CD4-positive, alpha-beta T cell (primary cell): ENCODE results near the gene KMT5C. TPM values are rescaled to one million over a fixed set of nuclear protein-coding genes. Genes with fewer than 3 reads are reported as not detected.

Experiments
- ATAC-seq: fragments of 200-7000 bp; cut with Tn5 transposase; one replicate; pipeline ENCODE4 v1.10.0; 2022; ENCODE audit warnings: mild to moderate bottlenecking; ENCODE audit not compliant: poor library complexity
- CTCF ChIA-PET: fragments of 350-600 bp; sonication (Branson Sonifier 250); formaldehyde crosslinking; loops from one replicate; lab custom pipeline; 2021; ENCODE audit warnings: antibody characterized with exemption, inconsistent platforms; lab: Charles Lee
- POLR2A ChIA-PET: fragments of 350-600 bp; sonication (Branson Sonifier 250); formaldehyde crosslinking; loops from one replicate; lab custom pipeline; 2021; ENCODE audit warnings: antibody characterized with exemption, inconsistent platforms; lab: Charles Lee
- DNase-seq, 14 experiments: peaks; one replicate each; pipeline ENCODE4 v3.0.0-alpha.2; 2013 to 2020; ENCODE audit warnings: mixed read lengths in 2 of 14
- H3K27ac ChIP-seq, 2 donors: one replicate each; pipeline versions ENCODE4 v1.5.1 to v1.7.0; 2013; ENCODE audit warnings: low read length in 2 of 2, low read depth in 1 of 2, mild to moderate bottlenecking in 1 of 2
- H3K27me3 ChIP-seq, 2 experiments: 1 replicate in 1 of 2; 2 replicates in 1 of 2; pipeline versions ENCODE4 v1.6.1 to v1.7.0; 2013; ENCODE audit warnings: low read length in 2 of 2, control low read depth in 1 of 2, mild to moderate bottlenecking in 1 of 2, moderate library complexity in 1 of 2; ENCODE audit not compliant: insufficient read depth in 2 of 2, control insufficient read depth in 1 of 2
- H3K36me3 ChIP-seq: one replicate; pipeline ENCODE4 v1.6.1; 2013; ENCODE audit warnings: low read length, control low read depth; ENCODE audit not compliant: insufficient read depth
- H3K4me1 ChIP-seq: one replicate; pipeline ENCODE4 v1.6.1; 2013; ENCODE audit warnings: low read length, control low read depth; ENCODE audit not compliant: insufficient read depth
- H3K4me3 ChIP-seq: one replicate; pipeline ENCODE4 v1.5.1; 2013; ENCODE audit warnings: mild to moderate bottlenecking, low read length, moderate library complexity
- H3K9me3 ChIP-seq, 2 experiments: 1 replicate in 1 of 2; 2 replicates in 1 of 2; pipeline versions ENCODE4 v1.6.1 to v1.7.0; 2013; ENCODE audit warnings: low read length in 2 of 2, mild to moderate bottlenecking in 2 of 2, control low read depth in 1 of 2, moderate library complexity in 1 of 2; ENCODE audit not compliant: control insufficient read depth in 1 of 2, insufficient read depth in 1 of 2
- H3K27ac Mint-ChIP-seq: one replicate; pipeline ENCODE4 v1.8.0; 2020; ENCODE audit warnings: mixed read lengths
- H3K27me3 Mint-ChIP-seq: one replicate; pipeline ENCODE4 v1.8.0; 2021; ENCODE audit warnings: mixed read lengths
- H3K36me3 Mint-ChIP-seq: one replicate; pipeline ENCODE4 v1.8.0; 2021; ENCODE audit warnings: low read depth, mixed read lengths
- H3K4me1 Mint-ChIP-seq: one replicate; pipeline ENCODE4 v1.8.0; 2021; ENCODE audit warnings: low read depth, mixed read lengths
- H3K4me3 Mint-ChIP-seq: one replicate; pipeline ENCODE4 v1.8.0; 2020; ENCODE audit warnings: mild to moderate bottlenecking, mixed read lengths
- H3K9me3 Mint-ChIP-seq: one replicate; pipeline ENCODE4 v1.8.0; 2020; ENCODE audit warnings: mixed read lengths
- intact Hi-C, 2 experiments: fragments of 100-400 bp; cut with DNase I in 1 of 2; cut with micrococcal nuclease in 1 of 2; formaldehyde crosslinking; loops; one replicate each; pipeline versions ENCODE4 v1.15.1 to v1.9.0; 2023 to 2025; cut with DNase I, micrococcal nuclease
- total RNA-seq, 174 experiments: library from RNA in 2 of 174; stranded (reverse) in 2 of 174; gene quantifications; one replicate each; pipeline ENCODE4 v1.2.3 and lab custom pipeline; 2021 to 2026
- TF ChIP-seq, protein P1 (sequence below): fragments of 200-600 bp; IDR thresholded peaks from one replicate; pipeline ENCODE4 v1.8.0; 2022; ENCODE audit warnings: antibody characterized with exemption, mild to moderate bottlenecking

Gene KMT5C
- total RNA-seq, 2 experiments from 2014 or later = 113 to 115 TPM

DNA sequence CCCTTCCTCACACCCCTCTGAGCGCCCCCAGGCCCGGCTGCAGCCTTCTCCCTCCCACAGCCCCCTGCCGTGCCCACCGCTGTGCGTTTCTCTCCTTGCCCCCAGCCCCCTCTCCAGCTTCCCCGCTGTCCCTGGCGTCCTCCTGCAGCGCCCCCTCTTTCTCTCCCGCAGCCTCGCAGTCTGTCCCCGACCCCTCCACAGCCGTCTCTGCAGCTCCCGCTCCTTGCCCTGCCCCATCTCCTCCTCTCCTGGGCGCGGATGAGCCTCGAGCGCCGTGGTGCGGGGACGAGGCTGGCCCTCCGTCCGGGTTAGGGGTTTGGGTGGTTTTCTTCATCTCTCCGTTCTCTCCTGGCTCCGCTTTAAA, 1.1 kb downstream of the KMT5C start:
- Mint-ChIP-seq H3K9me3 (no peaks in the 10 kb centered on the region), H3K36me3 (peaks cover 31% of the 10 kb centered on the region), H3K27ac (peak overlapping the region; percentile 99), H3K27me3 (peaks cover 22% of the 10 kb centered on the region), H3K4me1 (peaks cover 21% of the 10 kb centered on the region), H3K4me3 (peak overlapping the region; percentile 86)
- DNase-seq = peak in 5 of 14 experiments; percentile 10 to 57 (median 26)
- Histone ChIP-seq H3K4me3 (peak overlapping the region; percentile 71), H3K27ac (no peak overlapping the region), H3K36me3 (peaks cover 8% of the 10 kb centered on the region), H3K27me3 (peaks cover 3 to 4% of the 10 kb centered on the region in 2 experiments), H3K9me3 (no peaks in the 10 kb centered on the region), H3K4me1 (peaks cover 32% of the 10 kb centered on the region)
- no peak for ATAC-seq
- ChIA-PET CTCF (interaction anchor here (0.7 to 1.1 kb wide), 2 partner anchors 9 to 39 kb away, joined by 3 to 4 read pairs; no protein-coding TSS in a partner anchor), POLR2A (no interaction called here)
- TF ChIP-seq, protein P1, sequence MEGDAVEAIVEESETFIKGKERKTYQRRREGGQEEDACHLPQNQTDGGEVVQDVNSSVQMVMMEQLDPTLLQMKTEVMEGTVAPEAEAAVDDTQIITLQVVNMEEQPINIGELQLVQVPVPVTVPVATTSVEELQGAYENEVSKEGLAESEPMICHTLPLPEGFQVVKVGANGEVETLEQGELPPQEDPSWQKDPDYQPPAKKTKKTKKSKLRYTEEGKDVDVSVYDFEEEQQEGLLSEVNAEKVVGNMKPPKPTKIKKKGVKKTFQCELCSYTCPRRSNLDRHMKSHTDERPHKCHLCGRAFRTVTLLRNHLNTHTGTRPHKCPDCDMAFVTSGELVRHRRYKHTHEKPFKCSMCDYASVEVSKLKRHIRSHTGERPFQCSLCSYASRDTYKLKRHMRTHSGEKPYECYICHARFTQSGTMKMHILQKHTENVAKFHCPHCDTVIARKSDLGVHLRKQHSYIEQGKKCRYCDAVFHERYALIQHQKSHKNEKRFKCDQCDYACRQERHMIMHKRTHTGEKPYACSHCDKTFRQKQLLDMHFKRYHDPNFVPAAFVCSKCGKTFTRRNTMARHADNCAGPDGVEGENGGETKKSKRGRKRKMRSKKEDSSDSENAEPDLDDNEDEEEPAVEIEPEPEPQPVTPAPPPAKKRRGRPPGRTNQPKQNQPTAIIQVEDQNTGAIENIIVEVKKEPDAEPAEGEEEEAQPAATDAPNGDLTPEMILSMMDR = no peak
- intact Hi-C loops = loop anchor here in 1 of 2 experiments (1.0 kb wide), 1 partner anchor 14 kb away; the partner anchor contains the start of gene COX6B2

DNA sequence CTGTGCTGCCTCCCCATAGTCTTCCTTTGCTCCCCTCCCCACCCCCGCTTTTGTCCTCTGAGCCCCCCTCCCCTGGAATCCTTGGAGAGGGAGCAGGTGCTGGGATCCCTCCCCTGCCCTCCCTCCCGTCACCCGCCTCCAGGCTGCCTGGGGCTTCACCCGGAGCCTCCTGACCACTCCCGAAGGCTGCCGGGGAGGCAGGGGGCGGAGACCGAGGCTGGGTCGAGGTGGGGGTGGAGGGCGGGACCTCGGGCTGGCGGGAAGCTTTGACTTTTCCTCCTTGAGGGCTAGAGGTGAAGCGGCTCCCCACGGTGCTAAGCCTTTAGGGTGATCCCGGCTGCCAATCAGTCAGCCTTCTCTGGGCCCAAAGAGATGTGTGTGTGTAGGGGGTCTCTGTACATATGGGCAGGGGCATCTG, 1.5 kb downstream of the KMT5C start:
- H3K9me3 Mint-ChIP-seq = no peaks in the 10 kb centered on the region
- peaks cover 8% of the 10 kb centered on the region for H3K36me3 ChIP-seq
- CTCF ChIA-PET = interaction anchor here (1.1 kb wide), 1 partner anchor 9 kb away, joined by 4 read pairs; no protein-coding TSS in a partner anchor
- POLR2A ChIA-PET = no interaction called here
- H3K4me1 ChIP-seq = peaks cover 32% of the 10 kb centered on the region
- H3K36me3 Mint-ChIP-seq = peaks cover 32% of the 10 kb centered on the region
- H3K27ac Mint-ChIP-seq = peak overlapping the region; percentile 99
- peak in 13 of 14 experiments; percentile 21 to 73 (median 45) for DNase-seq
- H3K4me1 Mint-ChIP-seq = peaks cover 21% of the 10 kb centered on the region
- no peak overlapping the region for H3K27ac ChIP-seq
- H3K4me3 ChIP-seq = peak overlapping the region; percentile 71
- H3K27me3 Mint-ChIP-seq = peaks cover 20% of the 10 kb centered on the region
- TF ChIP-seq, protein P1 = no peak
- no peak for ATAC-seq
- intact Hi-C loops = no loop called here
- peaks cover 3 to 4% of the 10 kb centered on the region in 2 experiments for H3K27me3 ChIP-seq
- peak overlapping the region; percentile 86 for H3K4me3 Mint-ChIP-seq
- H3K9me3 ChIP-seq = no peaks in the 10 kb centered on the region

DNA sequence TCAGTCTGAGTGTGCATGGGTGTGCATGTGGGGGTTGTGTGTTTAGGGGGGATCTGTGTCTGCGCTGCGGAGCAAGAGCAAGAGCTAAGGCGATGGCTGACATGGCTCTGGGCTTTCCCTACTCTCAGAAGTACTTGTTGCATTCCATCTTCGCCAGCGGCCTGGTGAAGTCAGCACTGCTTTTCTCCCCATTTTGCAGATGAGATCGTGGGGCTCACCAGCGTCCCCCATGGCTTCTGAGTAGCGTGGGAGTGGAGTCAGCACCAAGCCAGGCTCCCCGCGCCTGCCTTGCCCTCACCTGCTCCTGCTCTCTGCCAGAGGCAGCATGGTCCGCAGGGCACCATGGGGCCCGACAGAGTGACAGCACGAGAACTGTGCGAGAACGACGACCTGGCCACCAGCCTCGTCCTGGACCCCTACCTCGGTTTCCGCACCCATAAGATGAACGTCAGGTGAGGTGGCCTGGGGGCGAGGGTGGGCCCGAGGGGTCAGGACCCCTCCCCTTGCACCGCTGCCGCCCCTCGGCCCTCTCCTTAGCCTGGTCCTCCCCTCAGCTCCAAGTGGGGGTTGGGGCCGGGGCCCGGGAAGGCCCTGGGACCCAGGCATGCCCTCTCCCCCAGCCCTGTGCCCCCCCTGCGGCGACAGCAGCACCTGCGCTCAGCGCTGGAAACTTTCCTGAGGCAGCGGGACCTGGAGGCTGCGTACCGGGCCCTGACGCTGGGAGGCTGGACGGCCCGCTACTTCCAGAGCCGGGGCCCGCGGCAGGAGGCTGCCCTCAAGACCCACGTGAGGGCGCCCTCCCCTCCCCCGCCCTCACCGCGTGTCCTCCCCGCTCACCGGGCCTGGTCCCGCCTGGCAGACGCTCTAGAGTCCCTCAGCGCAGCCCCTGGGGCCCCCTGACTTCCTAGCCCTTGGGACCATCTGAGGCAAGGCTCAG, 2.2 kb downstream of the KMT5C start:
- Histone ChIP-seq H3K9me3 (no peaks in the 10 kb centered on the region), H3K27ac (no peak overlapping the region), H3K27me3 (peaks cover 3 to 4% of the 10 kb centered on the region in 2 experiments), H3K36me3 (peaks cover 8% of the 10 kb centered on the region), H3K4me3 (no peak overlapping the region), H3K4me1 (peaks cover 32% of the 10 kb centered on the region)
- ChIA-PET CTCF (no interaction called here), POLR2A (no interaction called here)
- peak overlapping the region; percentile 62 for H3K4me3 Mint-ChIP-seq
- TF ChIP-seq, protein P1 = no peak
- peak in 1 of 14 experiments; percentile 45 for DNase-seq
- H3K36me3 Mint-ChIP-seq = peaks cover 32% of the 10 kb centered on the region
- H3K27ac Mint-ChIP-seq = peak overlapping the region; percentile 99
- H3K9me3 Mint-ChIP-seq = no peaks in the 10 kb centered on the region
- peaks cover 21% of the 10 kb centered on the region for H3K4me1 Mint-ChIP-seq
- intact Hi-C loops = no loop called here
- no peak for ATAC-seq
- H3K27me3 Mint-ChIP-seq = peaks cover 13% of the 10 kb centered on the region
